WI38 (cell line): Measurements from ENCODE around the gene H6PD.
A peak's percentile ranks its signal among the peaks of the same experiment; 100 is the strongest.

ENCODE experiments used
- H3K4me3 ChIP-seq: 2 replicates; pipeline ENCODE4 v1.5.1; 2011; ENCODE audit warnings: low read depth, mild to moderate bottlenecking, control low read depth, low read length
- TF ChIP-seq, protein P1 (sequence below): IDR thresholded peaks from 2 replicates; pipeline ENCODE4 v1.5.1; 2012; ENCODE audit warnings: low read depth, mild to moderate bottlenecking, control low read depth, low read length

H6PD gene

DNA sequence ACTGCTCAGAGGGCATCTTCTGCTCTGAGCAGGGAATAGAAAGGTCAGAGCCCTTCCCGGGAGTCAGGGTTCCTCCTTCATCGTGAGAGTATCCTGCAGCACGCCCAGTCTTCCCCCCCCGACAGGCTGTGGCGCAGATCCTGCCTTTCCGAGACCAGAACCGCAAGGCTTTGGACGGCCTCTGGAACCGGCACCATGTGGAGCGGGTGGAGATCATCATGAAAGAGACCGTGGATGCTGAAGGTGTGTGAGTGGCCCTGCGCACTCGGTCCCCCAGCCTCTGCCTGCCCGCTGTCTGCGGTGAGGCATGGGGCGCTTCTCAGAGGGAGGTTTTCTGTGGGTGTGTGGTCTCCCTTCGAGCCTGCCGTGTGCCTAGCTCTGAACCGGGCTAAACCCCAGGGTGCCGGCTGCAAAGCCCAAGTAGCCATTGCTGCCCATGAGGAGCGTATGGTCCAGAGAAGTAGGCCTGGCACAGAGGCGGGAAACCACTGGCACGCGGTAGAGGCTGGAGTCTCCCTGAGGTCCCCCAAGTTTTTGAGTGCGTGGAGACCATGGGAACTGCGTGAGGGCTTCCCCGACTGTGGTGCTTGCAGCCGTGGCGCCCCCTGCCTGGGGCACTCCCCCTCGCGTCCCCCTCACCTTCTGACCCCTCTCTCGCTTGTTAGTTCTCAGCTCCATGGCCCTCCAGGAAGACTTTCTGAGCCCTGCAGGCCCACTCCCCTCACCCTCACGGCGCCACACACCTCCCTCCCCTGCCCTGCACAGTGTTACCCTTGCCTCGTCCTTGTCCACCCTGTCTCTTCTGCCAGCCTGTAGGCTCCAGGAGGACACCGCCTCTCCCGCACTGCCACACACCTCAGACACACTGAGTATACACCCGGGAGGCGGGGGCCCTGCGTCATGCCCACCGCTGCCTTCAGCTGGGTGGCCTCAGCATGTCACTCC lies 12.5 kb downstream of the H6PD start:
- TF ChIP-seq, protein P1, sequence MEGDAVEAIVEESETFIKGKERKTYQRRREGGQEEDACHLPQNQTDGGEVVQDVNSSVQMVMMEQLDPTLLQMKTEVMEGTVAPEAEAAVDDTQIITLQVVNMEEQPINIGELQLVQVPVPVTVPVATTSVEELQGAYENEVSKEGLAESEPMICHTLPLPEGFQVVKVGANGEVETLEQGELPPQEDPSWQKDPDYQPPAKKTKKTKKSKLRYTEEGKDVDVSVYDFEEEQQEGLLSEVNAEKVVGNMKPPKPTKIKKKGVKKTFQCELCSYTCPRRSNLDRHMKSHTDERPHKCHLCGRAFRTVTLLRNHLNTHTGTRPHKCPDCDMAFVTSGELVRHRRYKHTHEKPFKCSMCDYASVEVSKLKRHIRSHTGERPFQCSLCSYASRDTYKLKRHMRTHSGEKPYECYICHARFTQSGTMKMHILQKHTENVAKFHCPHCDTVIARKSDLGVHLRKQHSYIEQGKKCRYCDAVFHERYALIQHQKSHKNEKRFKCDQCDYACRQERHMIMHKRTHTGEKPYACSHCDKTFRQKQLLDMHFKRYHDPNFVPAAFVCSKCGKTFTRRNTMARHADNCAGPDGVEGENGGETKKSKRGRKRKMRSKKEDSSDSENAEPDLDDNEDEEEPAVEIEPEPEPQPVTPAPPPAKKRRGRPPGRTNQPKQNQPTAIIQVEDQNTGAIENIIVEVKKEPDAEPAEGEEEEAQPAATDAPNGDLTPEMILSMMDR, result no peak
- no peak overlapping the region for H3K4me3 ChIP-seq

DNA sequence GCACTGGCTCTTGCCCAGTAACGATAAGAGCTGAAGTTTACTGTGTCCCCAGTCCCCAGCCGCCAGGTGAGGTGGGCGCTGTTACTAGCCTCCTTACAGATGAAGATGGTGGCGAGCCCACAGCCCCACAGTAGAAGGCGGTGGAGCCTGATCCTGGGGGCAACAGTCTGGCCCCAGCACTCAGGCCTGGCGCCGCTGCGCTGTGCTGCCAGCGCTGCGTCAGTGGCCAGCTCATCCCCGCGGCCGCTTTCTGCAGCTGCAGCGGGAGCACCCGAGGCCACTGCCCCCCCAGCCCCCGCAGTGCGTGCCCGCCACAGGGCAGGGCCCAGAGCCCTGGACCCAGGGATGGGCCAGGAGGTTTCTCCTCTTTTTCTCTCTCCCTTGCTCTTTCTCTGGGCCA lies 13.3 kb downstream of the H6PD start:
- TF ChIP-seq, protein P1, result no peak
- no peak overlapping the region for H3K4me3 ChIP-seq

DNA sequence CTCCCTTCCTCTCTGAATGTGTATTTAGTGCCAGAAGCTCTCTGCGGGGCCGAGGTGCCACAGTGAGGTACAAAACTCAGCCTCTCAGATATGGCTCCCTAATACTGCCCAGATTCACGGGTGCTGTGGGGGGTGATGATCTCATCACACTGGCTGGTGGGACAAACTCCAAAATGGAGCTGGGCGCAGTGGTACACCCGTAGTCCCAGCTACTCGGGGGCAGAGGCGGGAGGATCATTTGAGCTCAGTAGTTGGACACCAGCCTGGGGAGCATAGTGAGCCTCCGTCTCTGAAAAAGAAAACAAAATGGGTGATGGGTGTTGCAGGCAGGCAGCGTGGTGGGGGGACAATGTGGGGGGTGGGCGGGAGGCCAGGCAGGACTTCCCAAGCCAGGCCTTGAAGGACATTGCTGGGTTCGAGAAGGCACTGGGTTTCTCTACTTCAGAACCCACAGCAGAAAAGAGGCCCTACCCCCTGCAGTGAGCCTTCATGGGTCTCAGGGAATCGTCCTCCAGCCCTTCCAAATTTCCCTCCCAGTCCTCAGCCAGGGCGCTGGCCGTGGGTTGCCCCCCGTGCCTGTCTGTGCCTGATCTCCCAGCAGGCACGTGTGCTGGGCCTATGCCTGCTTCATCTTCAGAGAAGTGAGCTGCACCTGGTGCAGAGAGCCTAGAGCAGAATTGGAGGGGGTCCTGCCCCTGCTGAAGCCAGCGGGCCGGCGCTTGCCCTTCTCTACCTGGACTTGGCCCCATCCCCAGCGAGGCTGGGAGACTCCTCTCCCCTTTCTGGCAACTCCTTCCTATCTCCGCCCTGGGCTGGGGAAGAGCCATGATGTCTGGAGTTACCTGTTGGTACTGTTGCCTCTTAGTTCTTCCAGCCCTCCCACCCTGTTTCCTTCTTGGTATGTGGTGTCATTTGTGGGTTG lies 14.0 kb downstream of the H6PD start:
- TF ChIP-seq, protein P1, result no peak
- H3K4me3 ChIP-seq, result no peak overlapping the region

- H3K4me3 ChIP-seq, result no peak overlapping the region
Observed at GRCh38 chr1:9249263-9249533, 14.6 kb downstream of the H6PD start.

GRCh38 chr1:9249534-9250410 lies 15.2 kb downstream of the H6PD start:
- TF ChIP-seq, protein P1, result peak; percentile 78
- no peak overlapping the region for H3K4me3 ChIP-seq

More at GRCh38 chr1:9249263-9249533, 14.6 kb downstream of the H6PD start:
- TF ChIP-seq, protein P1, result no peak

DNA sequence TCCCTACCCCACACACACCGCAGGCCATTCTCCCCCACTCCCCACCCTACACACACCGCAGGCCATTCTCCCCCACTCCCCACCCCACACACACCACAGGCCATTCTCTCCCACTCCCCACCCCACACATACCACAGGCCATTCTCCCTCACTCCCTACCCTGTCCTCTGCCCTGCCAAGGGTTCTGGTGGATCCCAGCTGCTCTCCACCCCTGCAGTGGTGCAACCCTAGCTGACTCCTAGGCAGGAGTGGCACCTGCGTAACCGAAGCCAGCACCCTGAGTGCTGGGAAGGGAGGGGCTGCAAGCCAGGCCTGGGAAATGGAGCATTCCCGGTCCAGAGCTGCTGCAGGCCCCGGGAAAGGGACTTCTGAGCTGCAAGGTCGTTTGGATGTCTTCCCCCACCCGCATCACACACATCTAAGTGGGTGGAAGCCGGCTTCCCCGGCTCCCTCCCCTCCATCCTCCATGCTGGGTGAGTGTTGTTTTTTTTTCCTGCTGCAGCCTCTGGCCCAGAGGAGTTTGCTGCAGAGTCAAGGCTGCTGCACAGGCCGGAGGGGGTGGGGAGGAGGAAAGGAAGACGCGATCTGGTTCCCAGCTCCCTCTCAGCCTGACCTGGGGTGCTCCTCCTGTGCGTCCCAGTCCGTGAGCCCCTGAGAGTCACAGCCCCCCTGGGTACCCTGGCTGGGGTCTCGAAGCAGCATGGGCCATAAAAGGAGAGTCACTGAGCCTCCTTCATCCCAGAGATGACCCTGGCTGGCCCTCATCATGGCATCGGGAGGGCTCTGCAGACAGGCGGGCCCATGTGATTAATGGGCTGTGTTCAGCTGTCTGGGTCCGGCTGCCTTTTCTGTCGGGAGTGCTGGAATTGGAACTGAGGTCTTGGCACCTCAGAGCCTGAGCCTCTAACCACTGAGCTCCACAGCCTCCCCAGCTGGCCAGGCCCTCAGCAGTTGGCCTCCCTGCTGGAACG lies 16.1 kb downstream of the H6PD start:
- H3K4me3 ChIP-seq, result no peak overlapping the region
- TF ChIP-seq, protein P1, result no peak
